Measurements from ENCODE around the gene VPS72.
"Not testable (repeated sequence)": the region's sequence is repeated elsewhere in the genome, so short reads cannot be mapped to it uniquely, and the experiment has no call there.

VPS72 gene, protein sequence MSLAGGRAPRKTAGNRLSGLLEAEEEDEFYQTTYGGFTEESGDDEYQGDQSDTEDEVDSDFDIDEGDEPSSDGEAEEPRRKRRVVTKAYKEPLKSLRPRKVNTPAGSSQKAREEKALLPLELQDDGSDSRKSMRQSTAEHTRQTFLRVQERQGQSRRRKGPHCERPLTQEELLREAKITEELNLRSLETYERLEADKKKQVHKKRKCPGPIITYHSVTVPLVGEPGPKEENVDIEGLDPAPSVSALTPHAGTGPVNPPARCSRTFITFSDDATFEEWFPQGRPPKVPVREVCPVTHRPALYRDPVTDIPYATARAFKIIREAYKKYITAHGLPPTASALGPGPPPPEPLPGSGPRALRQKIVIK

DNA sequence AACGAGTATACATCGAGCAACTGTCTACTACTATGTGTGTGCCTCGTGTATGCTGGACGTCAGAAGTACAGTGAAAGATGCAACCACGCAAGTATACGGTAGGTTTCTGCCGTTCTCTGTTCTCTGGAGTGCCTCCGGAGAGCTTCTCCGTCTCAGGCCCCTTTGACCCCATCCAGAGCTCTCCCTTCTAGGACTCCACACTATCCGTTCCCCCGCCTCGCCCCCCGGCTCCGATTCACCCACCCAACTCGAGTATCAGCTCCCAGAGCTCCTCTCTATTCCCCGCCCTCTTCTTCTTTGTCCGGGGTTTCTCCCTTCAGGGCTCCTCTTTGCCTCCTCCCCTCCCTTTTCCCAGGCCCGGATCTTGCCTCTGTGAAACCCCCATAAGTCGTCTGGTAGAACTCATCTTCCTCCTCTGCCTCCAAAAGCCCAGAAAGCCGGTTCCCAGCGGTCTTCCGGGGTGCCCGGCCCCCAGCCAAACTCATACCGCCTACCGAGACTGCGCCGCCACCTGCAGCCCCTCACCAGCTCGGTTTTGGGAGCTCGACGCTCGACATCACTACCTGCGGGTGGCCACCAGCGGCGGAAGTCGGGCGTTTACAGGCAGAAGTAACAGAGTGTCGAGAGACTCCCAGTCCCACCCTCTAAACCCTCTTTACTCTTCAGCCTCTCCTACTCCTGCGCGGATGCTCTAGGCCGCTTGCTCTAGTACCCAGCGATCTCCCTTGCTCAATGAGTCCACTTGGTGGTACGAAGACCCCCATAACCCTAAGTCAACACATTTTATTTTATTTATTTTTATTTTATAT, at the start of gene VPS72:
VPS72 (minus strand) TSS at position 561 of the 809 bp plus-strand sequence; CDS start at position 485, 76 bp downstream.
- DNase-seq (ENCODE audit: low read depth), result peak; percentile 86

DNA sequence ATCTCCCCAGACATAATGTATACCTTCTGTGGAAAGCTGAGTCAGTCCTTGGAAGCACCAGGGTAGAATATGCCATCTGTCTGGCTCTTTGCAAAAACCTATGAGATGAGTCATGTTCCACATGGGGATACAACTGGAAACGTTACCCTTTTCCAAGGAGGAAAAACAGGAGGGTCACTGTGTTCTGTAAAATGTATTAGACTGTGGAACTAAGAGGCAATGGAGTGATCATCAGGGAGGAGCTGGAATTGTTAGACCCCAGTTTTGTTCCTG, 48.4 kb upstream of the VPS72 start:
- peak; percentile 77 for DNase-seq (ENCODE audit: low read depth)

DNA sequence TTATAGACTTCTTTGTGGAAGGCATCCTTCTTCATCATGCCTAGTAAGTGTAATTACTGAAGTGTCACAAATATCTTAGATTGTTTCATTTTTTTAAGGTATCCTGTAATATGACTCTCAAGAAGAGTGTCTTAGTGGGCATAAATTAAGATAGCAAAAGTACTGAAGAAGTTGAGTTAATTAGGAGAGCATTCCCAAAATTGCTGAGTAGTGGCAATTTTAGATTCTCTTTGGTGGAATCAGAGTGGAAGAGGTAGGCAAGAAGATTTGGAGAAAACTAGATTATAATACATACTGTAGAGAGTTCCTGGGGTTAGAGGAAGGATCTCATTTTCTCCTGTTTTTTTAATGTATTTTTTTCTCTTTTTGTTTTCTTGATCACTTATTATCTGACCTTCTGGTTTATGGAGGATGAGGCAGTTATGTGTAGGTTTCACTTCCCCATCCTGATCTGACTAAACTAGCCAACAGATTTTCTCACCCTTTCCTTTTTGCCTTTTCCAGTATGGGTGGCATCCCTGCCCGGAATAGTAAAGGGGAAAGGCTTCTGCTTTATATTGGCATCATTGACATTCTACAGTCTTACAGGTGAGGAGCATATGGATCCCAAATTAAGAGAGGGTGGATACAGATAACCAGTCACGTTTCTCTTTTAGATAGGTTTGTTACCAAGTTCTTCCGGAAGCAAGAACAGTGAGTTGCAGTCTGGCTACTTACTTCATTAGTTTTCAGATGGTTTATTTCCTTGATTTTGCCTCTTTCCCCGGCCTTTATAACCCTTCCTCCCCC, 47.9 kb upstream of the VPS72 start:
- DNase-seq (ENCODE audit: low read depth), result no peak

DNA sequence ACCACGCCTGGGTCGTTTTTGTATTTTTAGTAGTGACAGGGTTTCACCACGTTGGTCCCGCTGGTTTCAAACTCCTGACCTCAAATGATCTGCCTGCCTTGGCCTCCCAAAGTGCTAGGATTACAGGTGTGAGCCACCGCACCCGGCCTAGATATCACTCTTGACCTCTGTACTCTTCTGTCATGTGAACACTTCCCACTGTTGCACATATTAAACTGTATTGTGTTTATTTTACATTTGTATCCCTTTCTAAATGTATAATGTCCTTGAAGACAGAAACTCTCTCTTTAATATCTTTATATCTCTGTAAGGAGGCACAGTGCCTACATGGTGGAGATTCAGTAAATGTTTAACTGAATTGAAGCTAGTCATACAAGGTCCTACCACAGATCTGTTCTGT, 45.2 kb upstream of the VPS72 start:
- no peak for DNase-seq (ENCODE audit: low read depth)

DNA sequence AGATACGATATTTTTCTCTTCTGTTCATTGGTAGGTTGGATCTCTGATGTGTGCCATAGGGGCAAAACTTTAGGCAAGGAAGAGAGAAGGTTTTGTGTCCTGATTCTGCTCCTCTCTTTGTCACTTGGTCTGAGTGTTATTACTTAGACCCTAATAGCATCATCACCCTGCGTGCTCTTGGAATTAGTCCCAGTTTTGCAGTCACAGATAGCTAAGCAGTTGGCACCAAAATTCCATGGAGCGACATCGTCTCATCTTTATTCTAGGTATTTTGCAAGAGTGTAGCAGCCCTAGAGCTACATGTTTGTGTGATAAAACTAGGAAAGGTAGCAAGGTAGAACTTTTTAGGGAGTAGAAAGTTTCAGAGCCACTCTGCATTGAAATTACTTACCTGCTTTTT, 32.1 kb upstream of the VPS72 start:
- DNase-seq (ENCODE audit: low read depth), result no peak

DNA sequence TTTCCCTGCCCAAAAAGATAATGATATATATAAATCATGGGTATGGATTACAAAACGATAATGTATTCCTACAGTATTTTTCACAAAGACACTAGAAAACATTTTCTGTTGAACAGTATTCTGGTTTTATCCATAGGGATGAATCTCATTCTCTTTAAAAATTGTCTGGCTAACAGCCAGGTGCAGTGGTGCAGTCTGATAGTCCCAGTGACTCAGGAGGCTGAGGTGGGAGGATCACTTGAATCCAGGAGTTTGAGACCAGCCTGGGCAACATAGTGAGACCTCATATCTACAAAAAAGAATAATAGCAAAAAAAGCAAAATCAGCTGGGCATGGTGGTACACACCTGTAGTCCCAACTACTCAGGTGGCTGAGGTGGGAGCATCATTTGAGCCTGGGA, 31.6 kb upstream of the VPS72 start:
- no peak for DNase-seq (ENCODE audit: low read depth)

DNA sequence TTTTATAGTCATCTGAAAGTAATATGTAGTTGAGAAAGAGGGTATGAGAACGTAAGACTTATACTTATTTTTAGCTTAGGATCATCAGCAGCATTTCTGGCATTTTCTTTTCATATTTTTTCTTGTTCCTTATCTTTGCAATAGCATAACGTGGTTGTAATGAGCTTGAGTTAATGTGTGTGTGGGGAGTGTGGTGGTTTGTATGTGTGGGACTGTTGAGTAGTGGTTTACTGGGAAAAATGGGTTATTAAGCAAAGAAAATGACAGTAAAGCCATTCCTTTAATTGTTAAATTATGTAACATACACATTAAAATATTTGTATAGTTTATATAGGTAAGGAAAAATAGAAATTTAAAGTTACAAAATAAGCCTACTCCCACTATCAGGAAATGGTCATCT, 23.6 kb upstream of the VPS72 start:
- no peak for DNase-seq (ENCODE audit: low read depth)

DNA sequence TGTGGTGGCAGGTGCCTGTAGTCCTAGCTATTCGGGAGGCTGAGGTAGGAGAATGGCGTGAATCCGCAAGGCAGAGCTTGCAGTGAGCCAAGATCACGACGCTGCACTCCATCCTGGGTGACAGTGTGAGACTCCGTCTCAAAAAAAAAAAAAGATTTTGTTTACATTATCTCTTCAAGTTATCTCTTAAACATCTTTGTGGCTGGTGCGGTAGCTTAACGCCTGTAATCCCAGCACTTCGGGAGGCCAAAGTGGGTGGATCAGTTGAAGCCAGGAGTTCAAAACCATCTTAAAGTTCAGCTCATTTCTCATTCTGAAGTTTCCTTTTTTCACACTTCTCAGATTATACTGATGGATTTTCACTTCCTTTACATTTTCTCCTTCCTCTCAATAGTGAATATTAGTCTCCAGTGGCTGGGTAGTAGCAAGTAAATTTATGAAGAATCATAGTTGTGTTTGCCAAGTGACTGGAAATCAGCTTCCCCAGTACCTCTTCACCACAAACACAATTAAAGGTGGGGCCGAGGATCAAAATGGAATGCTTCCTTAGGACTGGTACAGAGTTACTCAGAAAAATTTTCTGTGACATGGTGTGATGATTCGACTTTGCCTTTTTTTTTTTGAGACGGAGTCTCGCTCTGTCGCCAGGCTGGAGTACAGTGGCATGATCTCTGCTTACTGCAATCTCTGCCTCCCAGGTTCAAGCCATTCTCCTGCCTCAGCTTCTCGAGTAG, 22.1 kb upstream of the VPS72 start:
- no peak for DNase-seq (ENCODE audit: low read depth)

DNA sequence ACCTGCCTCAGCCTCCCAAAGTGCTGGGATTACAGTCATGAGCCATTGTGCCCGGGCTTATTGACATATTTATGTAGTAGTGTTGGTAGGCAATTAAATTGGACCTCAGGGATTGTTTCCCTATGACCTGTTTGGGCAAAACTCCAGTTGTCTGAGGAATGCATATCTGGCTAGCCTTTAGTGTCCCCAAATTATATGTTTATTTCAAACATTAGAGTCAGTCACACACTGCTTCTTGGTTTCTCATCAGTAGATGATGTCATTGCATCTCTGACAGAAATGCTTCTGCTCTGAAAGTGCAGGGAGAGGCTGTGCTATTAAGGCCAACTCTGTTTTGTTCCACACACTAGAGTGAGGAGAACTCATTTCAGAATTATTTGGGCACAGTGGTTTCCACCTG, 20.8 kb upstream of the VPS72 start:
- DNase-seq (ENCODE audit: low read depth), result peak; percentile 9

DNA sequence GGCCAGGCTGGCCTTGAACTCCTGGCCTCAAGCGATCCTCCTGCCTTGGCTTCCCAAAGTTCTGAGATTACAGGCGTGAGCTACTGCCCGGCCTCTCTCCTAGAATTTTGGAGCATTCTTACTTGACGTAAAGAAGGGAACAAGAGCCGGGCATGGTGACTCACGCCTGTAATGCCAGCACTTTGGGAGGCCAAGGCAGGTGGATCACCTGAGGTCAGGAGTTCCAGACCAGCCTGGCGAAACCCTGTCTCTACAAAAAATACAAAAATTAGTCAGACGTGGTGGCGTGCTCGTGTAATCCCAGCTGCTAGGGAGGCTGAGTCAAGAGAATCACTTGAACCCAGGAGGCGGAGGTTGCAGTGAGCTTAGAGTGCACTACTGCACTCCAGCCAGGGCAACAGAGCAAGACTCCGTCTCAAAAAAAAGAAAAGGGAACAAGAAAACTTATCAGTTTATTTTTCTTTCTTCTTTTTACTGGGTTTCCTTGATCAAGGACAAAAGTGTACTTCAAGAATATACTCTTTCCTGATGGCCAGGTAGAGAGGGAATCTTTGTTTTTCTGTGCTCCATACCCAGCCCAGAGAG, 15.5 kb upstream of the VPS72 start:
- DNase-seq (ENCODE audit: low read depth), result not testable (repeated sequence)

DNA sequence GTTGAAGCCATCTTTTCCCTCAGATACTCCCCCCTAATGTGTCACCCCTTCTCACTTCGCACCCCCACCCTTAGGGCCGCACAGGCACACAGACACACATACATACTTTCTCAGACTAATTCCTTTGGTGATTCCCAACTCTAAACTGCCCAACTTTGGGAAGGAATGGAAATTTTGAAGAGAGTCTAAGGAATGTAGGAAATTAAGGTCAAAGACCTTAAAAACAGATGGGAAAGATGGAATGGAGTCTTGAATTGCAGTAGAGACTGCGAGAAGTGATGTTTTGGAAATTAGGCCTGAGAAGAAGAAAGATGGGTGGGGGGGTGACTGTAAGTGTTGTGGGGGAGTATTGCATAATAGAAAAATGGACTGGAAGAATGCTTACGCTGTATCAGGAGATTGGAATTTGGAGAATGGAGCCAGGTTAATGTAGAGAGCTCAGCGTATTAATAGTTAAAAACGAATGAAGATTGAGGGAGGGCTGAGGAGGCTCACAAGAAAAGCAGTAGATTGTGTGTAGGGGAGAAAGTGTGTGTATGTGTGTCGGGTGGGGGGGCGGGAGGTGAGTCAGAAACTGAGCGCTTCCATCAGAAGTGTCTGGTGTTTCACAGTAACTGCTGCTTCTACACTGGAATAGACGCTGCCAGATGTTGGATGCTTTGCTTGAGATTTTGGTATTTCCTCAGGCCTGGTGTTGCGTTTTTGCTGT, 10.0 kb upstream of the VPS72 start:
- peak; percentile 68 for DNase-seq (ENCODE audit: low read depth)

DNA sequence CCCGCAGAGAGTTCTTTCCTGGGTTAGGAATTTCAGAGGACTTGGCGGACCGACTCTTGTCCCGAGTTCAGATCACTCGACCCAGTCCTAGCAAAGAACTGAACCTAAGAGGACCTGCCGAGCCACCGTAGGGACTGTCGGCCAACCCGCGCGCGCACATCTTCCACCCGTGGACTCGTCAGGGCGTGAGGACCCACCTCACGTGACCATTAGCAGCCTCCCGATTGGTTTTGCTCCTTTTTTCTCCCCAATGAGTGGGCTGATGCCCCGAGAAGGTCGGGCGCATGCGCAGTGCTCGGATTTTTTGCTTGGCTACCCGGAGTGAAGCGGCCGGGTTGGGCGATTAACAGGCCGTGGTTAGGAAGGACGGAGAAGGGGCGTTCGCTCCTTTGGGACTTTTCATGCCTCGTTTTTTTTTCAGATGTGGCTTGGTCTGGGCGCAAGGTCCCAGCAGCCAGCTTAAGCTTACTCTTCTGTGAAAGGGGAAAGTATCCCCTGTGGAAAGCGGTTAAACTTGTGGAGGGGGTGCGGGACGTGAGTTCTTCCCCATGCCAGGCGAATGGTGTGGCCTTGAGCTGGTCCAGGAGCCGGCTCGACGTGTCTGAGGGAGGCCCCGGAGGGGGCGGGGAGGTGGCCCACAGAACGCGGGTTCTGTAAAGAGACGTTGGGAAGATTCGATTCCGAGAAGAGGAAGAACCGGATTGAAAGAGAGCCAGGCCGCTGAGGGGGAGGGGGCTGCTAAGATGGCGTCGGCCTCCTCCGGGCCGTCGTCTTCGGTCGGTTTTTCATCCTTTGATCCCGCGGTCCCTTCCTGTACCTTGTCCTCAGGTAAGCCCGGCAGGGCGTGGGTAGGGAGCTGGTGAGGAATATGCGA, 8.5 kb upstream of the VPS72 start, which contains the start of gene PIP5K1A:
PIP5K1A (plus strand) TSS at position 299 of the 874 bp plus-strand sequence; CDS start at position 744, 445 bp downstream.
- peak; percentile 98 for DNase-seq (ENCODE audit: low read depth)

DNA sequence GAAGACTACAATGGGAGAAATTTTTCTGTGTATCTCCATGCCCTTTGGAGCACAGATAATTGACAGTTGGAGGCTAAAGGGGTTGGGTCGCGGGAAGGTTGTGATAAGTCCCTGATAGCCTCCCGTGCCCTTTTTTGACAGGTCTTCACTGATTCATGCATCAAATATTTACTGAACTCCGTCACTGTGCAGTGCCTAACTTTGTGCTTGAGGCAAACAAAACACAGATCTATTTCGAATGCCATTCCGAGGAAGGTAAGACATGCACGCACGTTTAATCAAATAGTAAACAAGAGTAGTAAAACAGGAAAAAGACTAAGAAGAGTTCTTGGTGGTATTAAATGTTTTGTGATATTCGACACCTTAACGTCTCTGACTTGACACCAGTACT, 7.9 kb upstream of the VPS72 start:
- DNase-seq (ENCODE audit: low read depth), result no peak

DNA sequence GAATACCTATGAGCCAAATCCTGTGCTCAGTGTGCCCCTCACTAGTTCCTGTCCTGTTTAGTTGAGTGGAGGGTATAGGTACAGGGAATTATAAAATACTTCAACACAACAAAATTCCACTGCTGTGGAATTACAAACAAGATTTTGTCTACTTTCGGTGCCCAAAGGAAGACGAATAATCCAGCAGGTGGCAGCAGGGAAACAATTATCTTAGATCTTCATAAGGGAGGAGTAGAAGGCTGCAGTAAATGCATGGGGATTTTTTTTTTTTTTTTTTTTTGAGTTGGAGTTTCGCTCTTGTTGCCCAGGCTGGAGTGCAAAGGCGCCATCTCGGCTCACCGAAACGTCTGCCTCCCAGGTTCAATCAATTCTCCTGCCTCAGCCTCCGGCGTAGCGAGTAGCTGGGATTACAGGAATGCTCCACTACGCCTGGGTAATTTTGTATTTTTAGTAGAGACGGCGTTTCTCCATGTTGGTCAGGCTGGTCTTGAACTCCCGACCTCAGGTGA, 6.3 kb upstream of the VPS72 start:
- peak; percentile 83 for DNase-seq (ENCODE audit: low read depth)

DNA sequence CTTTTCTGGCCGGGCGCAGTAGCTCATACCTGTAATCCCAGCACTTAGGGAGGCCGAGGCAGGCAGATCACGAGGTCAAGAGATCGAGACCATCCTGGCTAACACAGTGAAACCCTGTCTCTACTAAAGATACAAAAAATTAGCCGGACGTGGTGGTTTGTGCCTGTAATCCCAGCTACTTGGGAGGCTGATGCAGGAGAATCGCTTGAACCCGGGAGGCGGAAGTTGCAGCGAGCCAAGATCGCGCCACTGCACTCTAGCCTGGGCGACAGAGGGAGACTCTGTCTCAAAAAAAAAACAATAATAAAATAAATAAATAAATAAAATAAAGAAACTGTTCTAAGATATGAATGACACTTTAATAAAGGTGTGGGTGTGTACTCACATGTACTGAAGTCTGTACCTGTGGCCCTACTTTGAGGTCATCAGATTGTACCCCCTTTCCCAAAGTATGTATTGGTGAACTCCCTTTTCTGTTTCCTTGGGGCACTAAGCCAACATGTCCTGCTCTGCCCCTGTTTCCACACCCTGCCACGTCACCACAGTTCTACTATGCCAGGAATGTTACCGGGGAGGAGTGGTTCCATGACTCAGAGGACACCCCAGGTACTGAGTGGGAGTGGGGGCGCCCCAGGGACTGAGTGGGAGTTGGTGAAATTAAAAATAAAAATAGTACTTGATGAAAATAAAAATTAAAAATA, 5.0 kb upstream of the VPS72 start:
- DNase-seq (ENCODE audit: low read depth), result peak; percentile 51

DNA sequence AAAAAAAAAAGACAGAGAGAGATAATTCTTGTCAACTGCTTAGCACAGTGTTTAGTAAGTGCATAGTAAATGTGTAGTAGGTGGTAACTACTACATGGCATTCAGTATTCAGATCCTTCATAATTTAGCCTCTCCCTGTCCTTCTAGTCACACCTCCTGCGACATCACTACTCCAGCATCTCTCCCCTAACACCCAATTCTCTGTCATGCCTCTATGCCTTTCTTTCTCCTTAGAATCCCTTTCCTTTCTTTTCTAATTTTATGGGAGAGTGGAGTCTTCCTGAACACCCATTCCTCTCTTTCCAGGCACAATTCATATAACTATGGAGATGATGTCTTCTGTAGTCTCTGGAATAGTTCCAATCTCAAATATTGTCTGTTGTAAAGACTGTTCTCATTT, 3.9 kb upstream of the VPS72 start:
- DNase-seq (ENCODE audit: low read depth), result no peak

DNA sequence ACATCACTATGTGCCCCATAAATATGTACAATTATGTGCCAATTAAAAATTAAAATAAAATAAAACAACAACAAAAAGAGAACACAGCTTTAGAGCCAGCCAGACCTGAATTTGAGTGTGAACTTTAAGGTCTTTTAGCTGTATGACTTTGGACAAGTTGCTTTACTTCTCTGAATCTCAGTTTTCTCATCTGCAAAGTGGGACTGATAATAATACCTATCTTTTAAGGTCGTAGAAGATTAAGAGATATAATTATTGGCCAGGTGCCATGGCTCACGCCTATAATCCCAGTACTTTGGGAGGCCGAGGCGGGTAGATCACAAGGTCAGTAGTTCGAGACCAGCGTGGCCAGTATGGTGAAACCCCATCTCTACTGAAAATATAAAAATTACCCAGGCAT, 3.3 kb upstream of the VPS72 start:
- no peak for DNase-seq (ENCODE audit: low read depth)

DNA sequence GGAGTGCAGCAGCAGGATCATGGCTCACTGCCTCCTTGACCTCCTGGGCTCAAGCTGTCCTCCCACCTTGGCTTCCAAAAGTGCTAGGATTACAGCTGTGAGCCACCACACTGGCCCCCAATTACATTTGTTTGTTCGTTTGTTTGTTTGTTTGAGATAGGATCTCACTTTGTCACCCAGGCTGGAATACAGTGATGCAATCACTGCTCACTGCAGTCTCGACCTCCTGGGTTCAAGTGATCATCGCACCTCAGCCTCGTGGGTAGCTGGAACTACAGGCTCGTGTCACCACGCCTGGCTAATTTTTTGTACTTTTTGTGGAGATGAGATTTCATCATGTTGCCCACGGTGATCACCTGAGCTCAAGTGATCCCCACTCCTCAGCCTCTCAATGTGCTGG, 2.0 kb upstream of the VPS72 start:
- no peak for DNase-seq (ENCODE audit: low read depth)

DNA sequence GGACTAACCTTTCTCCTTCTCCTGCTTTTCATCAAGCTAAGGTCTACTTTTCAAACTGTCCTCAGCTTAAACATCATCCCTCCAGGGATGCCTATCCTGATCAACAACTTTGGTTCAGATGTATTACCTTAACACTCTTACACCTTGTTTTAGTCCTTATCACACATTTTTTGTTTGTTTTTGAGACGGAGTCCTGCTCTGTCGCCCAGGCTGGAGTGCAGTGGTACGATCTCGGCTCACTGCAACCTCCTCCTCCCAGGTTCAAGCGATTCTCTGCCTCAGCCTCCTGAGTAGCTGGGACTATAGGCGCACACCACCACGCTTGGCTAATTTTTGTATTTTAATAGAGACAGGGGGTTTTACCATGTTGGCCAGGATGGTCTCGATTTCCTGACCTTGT, 1.3 kb downstream of the VPS72 start:
- not testable (repeated sequence) for DNase-seq (ENCODE audit: low read depth)

Measured in stromal cell of bone marrow (primary cell).